ENCODE data around the gene PHF20.
"Not testable (repeated sequence)": the region's sequence is repeated elsewhere in the genome, so short reads cannot be mapped to it uniquely, and the experiment has no call there.

PHF20 gene

GRCh38 chr20:35783811-35784210, 12.0 kb downstream of the PHF20 start:
- not testable (repeated sequence) for H3K4me1 Mint-ChIP-seq (ENCODE audit: low read depth); H3K27me3 Mint-ChIP-seq; H3K9me3 Mint-ChIP-seq; H3K27ac Mint-ChIP-seq; H3K4me3 Mint-ChIP-seq
- intact Hi-C loops (cut with micrococcal nuclease) = loop anchor here (10.0 kb wide), 1 partner anchor 71 kb away; no protein-coding TSS in a partner anchor
- H3K36me3 Mint-ChIP-seq (ENCODE audit: low read depth) = peaks cover 75% of the 10 kb centered on the region

- not testable (repeated sequence) for H3K9me3 Mint-ChIP-seq; H3K4me3 Mint-ChIP-seq; H3K27me3 Mint-ChIP-seq; H3K4me1 Mint-ChIP-seq (ENCODE audit: low read depth); H3K27ac Mint-ChIP-seq
- intact Hi-C loops (cut with micrococcal nuclease) = loop anchor here (10.0 kb wide), 1 partner anchor 69 kb away; no protein-coding TSS in a partner anchor
- H3K36me3 Mint-ChIP-seq (ENCODE audit: low read depth) = peaks cover 73% of the 10 kb centered on the region
These were observed 13.7 kb downstream of the PHF20 start for GRCh38 chr20:35785541-35785940.

GRCh38 chr20:35788796-35789195, 17.0 kb downstream of the PHF20 start:
- Mint-ChIP-seq H3K4me3 (no peak overlapping the region), H3K27me3 (no peaks in the 10 kb centered on the region), H3K9me3 (no peaks in the 10 kb centered on the region), H3K4me1 (ENCODE audit: low read depth) (peaks cover 12% of the 10 kb centered on the region), H3K27ac (no peak overlapping the region), H3K36me3 (ENCODE audit: low read depth) (peaks cover 55% of the 10 kb centered on the region)
- intact Hi-C loops (cut with micrococcal nuclease) = loop anchor here (10.0 kb wide), 1 partner anchor 66 kb away; no protein-coding TSS in a partner anchor

GRCh38 chr20:35791097-35791496, 19.3 kb downstream of the PHF20 start:
- H3K27ac Mint-ChIP-seq = no peak overlapping the region
- H3K36me3 Mint-ChIP-seq (ENCODE audit: low read depth) = peaks cover 38% of the 10 kb centered on the region
- intact Hi-C loops (cut with micrococcal nuclease) = no loop called here
- H3K4me1 Mint-ChIP-seq (ENCODE audit: low read depth) = peaks cover 12% of the 10 kb centered on the region
- no peak overlapping the region for H3K4me3 Mint-ChIP-seq
- no peaks in the 10 kb centered on the region for H3K9me3 Mint-ChIP-seq
- H3K27me3 Mint-ChIP-seq = no peaks in the 10 kb centered on the region

- Mint-ChIP-seq H3K27me3 (no peaks in the 10 kb centered on the region), H3K4me1 (ENCODE audit: low read depth) (peaks cover 12% of the 10 kb centered on the region), H3K9me3 (no peaks in the 10 kb centered on the region), H3K27ac (peak overlapping the region; percentile 63), H3K36me3 (ENCODE audit: low read depth) (peaks cover 31% of the 10 kb centered on the region), H3K4me3 (no peak overlapping the region)
- intact Hi-C loops (cut with micrococcal nuclease) = no loop called here
These were observed 20.0 kb downstream of the PHF20 start for GRCh38 chr20:35791821-35792220.

GRCh38 chr20:35792740-35793139, 20.9 kb downstream of the PHF20 start:
- no peaks in the 10 kb centered on the region for H3K9me3 Mint-ChIP-seq
- peaks cover 28% of the 10 kb centered on the region for H3K36me3 Mint-ChIP-seq (ENCODE audit: low read depth)
- no peak overlapping the region for H3K4me3 Mint-ChIP-seq
- H3K27ac Mint-ChIP-seq = peak overlapping the region; percentile 63
- H3K27me3 Mint-ChIP-seq = no peaks in the 10 kb centered on the region
- H3K4me1 Mint-ChIP-seq (ENCODE audit: low read depth) = peaks cover 12% of the 10 kb centered on the region
- intact Hi-C loops (cut with micrococcal nuclease) = no loop called here

GRCh38 chr20:35796571-35796970, 24.8 kb downstream of the PHF20 start:
- Mint-ChIP-seq H3K36me3 (ENCODE audit: low read depth) (peaks cover 31% of the 10 kb centered on the region), H3K4me1 (ENCODE audit: low read depth) (peaks cover 9% of the 10 kb centered on the region), H3K27me3 (no peaks in the 10 kb centered on the region), H3K27ac (peak overlapping the region; percentile 41), H3K4me3 (no peak overlapping the region), H3K9me3 (no peaks in the 10 kb centered on the region)
- intact Hi-C loops (cut with micrococcal nuclease) = no loop called here

GRCh38 chr20:35801865-35802264, 30.1 kb downstream of the PHF20 start:
- intact Hi-C loops (cut with micrococcal nuclease) = no loop called here
- H3K4me1 Mint-ChIP-seq (ENCODE audit: low read depth) = no peaks in the 10 kb centered on the region
- no peak overlapping the region for H3K4me3 Mint-ChIP-seq
- H3K9me3 Mint-ChIP-seq = no peaks in the 10 kb centered on the region
- H3K36me3 Mint-ChIP-seq (ENCODE audit: low read depth) = peaks cover 61% of the 10 kb centered on the region
- H3K27ac Mint-ChIP-seq = no peak overlapping the region
- no peaks in the 10 kb centered on the region for H3K27me3 Mint-ChIP-seq

- H3K4me3 Mint-ChIP-seq = no peak overlapping the region
- H3K9me3 Mint-ChIP-seq = no peaks in the 10 kb centered on the region
- H3K27me3 Mint-ChIP-seq = no peaks in the 10 kb centered on the region
- H3K36me3 Mint-ChIP-seq (ENCODE audit: low read depth) = peaks cover 74% of the 10 kb centered on the region
- no peaks in the 10 kb centered on the region for H3K4me1 Mint-ChIP-seq (ENCODE audit: low read depth)
- intact Hi-C loops (cut with micrococcal nuclease) = no loop called here
- no peak overlapping the region for H3K27ac Mint-ChIP-seq
These were observed 34.3 kb downstream of the PHF20 start for GRCh38 chr20:35806075-35806474.

GRCh38 chr20:35807877-35808276, 36.1 kb downstream of the PHF20 start:
- H3K27me3 Mint-ChIP-seq = no peaks in the 10 kb centered on the region
- H3K36me3 Mint-ChIP-seq (ENCODE audit: low read depth) = peaks cover 70% of the 10 kb centered on the region
- intact Hi-C loops (cut with micrococcal nuclease) = no loop called here
- no peaks in the 10 kb centered on the region for H3K4me1 Mint-ChIP-seq (ENCODE audit: low read depth)
- no peak overlapping the region for H3K4me3 Mint-ChIP-seq
- no peak overlapping the region for H3K27ac Mint-ChIP-seq
- H3K9me3 Mint-ChIP-seq = no peaks in the 10 kb centered on the region

- intact Hi-C loops (cut with micrococcal nuclease) = no loop called here
- no peaks in the 10 kb centered on the region for H3K27me3 Mint-ChIP-seq
- no peak overlapping the region for H3K27ac Mint-ChIP-seq
- H3K4me3 Mint-ChIP-seq = no peak overlapping the region
- no peaks in the 10 kb centered on the region for H3K9me3 Mint-ChIP-seq
- peaks cover 43% of the 10 kb centered on the region for H3K36me3 Mint-ChIP-seq (ENCODE audit: low read depth)
- H3K4me1 Mint-ChIP-seq (ENCODE audit: low read depth) = peaks cover 10% of the 10 kb centered on the region
These were observed 48.9 kb downstream of the PHF20 start for GRCh38 chr20:35820715-35821114.

GRCh38 chr20:35821807-35822242, 50.0 kb downstream of the PHF20 start:
- no peak overlapping the region for H3K27ac Mint-ChIP-seq

GRCh38 chr20:35823147-35823546, 51.3 kb downstream of the PHF20 start:
- Mint-ChIP-seq H3K27me3 (no peaks in the 10 kb centered on the region), H3K4me3 (no peak overlapping the region), H3K27ac (no peak overlapping the region), H3K4me1 (ENCODE audit: low read depth) (peaks cover 21% of the 10 kb centered on the region), H3K9me3 (no peaks in the 10 kb centered on the region), H3K36me3 (ENCODE audit: low read depth) (peaks cover 34% of the 10 kb centered on the region)
- intact Hi-C loops (cut with micrococcal nuclease) = no loop called here

More at GRCh38 chr20:35821807-35822242, 50.0 kb downstream of the PHF20 start:
- Mint-ChIP-seq H3K9me3 (no peaks in the 10 kb centered on the region), H3K27me3 (no peaks in the 10 kb centered on the region), H3K4me3 (no peak overlapping the region), H3K36me3 (ENCODE audit: low read depth) (peaks cover 36% of the 10 kb centered on the region), H3K4me1 (ENCODE audit: low read depth) (peaks cover 20% of the 10 kb centered on the region)
- intact Hi-C loops (cut with micrococcal nuclease) = no loop called here

GRCh38 chr20:35823937-35824336, 52.1 kb downstream of the PHF20 start:
- Mint-ChIP-seq H3K4me3 (no peak overlapping the region), H3K4me1 (ENCODE audit: low read depth) (peaks cover 18% of the 10 kb centered on the region), H3K9me3 (no peaks in the 10 kb centered on the region), H3K27me3 (no peaks in the 10 kb centered on the region), H3K27ac (no peak overlapping the region), H3K36me3 (ENCODE audit: low read depth) (peaks cover 29% of the 10 kb centered on the region)
- intact Hi-C loops (cut with micrococcal nuclease) = no loop called here

- Mint-ChIP-seq H3K36me3 (ENCODE audit: low read depth) (peaks cover 35% of the 10 kb centered on the region), H3K4me1 (ENCODE audit: low read depth) (peaks cover 12% of the 10 kb centered on the region), H3K4me3 (peak overlapping the region; percentile 30), H3K27ac (peak overlapping the region; percentile 67), H3K27me3 (no peaks in the 10 kb centered on the region), H3K9me3 (no peaks in the 10 kb centered on the region)
- intact Hi-C loops (cut with micrococcal nuclease) = no loop called here
These were observed 54.7 kb downstream of the PHF20 start for GRCh38 chr20:35826397-35826998.

Data from dendritic cell treated with granulocyte-macrophage colony-stimulating factor and Interleukin-4, amounts not matched to agents 40 ng/mL and 50 ng/mL, for 4 days (primary cell).